ENCODE results near the gene SLC6A6.

SLC6A6 gene

DNA sequence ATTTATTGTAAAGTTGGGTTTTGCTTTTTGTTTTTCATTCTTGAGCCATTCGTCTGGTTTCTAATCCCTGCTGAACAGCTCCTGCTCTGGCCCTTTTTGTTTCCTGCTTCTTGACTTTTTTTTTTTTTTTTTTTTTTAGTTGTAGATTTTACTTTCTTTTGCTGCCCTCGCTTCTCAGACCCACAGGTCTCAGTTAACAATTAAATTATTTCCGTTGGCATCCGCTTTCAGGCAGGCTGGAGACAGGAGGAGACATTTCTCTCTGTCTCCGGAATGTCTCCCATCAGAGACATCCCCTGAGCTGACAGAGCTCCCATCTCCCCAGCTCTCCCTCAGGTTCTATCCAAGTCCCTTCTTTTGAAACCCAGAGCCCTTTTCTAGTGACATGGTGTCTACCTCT is 68.6 kb downstream of the SLC6A6 start:
- DNase-seq: no peak

DNA sequence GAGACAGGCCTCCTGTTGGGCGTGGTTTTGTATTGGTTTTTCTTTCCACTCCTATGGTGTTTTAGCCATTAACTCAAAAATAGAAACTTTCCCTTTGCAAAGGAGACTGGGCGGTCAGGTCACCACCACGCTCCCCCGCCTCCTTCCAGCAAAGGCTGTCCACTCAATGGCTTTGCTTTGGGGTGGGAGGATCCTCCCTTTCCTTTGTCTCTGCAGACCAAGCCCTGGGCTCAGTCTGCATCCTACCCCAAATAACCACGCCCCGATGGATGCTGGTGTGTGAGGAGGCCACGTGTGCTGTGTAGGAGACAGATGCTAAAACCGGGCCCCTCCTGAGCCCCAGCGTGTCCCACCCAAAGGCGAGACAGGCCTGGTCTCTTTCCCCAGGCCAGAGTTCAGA is 69.3 kb downstream of the SLC6A6 start:
- no peak for DNase-seq

DNA sequence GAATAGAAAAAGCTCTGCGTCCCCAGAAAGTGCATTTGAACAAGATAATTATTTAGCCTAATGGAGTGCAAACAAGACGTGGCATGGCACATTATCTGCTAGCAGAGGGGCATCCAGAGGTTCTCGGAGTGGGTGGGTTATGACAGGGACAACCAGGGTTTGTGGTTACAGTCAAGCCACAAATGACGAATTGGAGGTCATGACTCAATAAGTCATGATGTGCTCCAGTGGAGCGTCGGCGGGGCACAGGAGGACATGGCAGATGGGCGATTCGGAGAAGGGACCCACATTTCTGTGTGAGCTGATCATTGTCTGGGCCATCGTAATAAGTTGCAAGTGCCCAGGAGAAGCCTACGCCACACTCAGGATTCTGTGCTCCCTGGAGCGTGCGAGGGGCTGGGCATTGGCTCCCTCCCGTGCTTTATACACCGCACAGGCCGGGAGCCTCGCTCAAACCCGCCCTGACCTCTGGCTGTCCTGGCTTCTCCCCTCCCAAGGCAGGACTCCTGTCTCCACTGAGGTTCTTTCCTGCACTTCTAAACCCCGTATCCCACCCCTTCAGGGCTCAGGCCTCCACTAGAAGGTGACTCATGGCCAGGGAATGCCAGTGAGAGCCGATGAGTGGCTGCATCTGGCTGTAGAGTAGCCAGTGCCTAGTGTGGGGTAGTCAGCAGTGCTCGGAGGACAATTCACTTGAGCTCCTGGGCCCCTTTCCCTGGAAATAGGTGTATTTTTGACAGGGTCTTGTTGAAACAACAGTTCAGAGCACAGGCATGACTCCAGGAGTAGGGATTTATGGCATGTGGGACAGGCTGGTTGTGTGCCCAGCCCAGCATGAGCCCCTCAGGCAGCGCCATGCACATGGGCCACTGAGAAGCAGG is 70.3 kb downstream of the SLC6A6 start:
- DNase-seq: peak; percentile 64 to 87

DNA sequence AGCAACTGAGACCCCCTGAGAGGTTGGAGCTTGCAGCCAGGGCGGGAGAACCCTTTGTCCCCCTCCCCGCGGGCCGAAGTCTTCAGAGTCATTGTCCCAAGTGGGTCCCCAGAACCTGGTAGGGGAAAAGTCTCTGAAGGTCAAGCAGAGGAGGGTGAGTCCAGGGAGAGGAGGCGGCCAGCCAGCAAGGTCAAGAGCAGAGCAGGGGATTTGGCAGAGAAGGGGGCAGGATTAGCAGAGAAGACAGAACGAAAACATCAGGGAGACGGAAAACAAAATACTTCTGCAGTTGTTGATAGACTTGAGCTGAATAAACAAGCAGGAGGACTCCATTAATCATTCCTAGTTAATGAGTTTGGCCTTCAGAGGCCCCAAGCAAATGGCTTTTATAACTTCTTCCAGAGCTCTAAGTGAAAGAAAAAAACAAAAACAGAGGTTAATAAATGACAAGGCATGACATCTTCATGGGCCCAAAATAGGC is 71.0 kb downstream of the SLC6A6 start:
- no peak for DNase-seq

DNA sequence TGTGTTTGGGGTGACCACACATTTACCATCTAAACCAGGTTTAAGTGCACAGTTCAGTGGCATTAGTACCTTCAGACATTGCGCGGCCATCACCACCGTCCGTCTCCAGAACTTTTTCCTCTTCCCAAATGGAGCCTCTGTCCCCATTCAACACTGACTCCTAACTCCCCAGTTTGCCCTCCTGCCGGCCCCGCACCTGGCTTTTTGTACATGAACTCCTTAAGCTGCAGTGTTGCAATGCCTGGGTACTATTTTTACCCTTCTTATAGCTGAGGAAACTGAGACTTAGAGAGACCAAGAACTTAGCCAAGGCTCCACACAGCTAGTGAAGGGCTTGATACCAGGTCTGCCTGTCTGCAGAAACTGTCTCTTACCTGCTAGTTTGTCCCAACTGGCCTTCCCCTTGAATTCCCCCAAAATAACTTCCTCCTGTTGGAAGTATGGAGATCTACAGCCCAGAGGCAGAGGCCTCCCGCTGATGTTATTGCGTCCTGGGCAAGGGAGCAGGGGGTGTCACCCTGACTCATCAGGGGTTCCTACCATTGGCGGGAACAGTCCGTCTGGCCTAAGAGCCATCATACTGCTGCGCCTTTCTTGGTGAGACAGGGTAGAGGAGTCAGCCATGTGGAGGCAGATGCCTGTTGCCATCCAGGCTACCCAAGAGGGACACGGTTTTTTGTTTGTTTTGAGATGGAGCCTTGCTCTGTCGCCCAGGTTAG is 72.1 kb downstream of the SLC6A6 start:
- DNase-seq: peak in 1 of 2 donors; percentile 18

DNA sequence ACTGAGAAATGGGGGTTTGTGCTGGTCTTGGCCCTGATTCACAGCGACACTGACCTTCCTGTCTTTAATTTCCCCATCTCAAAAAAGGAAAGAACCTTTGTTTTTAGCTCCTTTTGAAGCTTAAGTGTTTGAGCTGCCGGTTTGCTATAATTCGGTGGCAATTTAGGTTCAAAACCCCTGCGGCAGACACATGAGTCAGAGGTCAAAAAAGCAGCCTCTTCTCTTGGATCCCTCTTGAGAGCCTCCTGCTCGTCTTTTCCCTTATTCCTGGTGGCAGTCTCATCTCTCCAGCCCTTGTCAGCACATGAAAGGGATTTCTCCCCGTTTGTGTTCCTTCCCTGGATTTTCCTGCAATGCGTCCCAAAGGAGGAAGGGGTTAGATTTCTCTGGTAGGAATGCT is 73.2 kb downstream of the SLC6A6 start:
- DNase-seq: no peak

DNA sequence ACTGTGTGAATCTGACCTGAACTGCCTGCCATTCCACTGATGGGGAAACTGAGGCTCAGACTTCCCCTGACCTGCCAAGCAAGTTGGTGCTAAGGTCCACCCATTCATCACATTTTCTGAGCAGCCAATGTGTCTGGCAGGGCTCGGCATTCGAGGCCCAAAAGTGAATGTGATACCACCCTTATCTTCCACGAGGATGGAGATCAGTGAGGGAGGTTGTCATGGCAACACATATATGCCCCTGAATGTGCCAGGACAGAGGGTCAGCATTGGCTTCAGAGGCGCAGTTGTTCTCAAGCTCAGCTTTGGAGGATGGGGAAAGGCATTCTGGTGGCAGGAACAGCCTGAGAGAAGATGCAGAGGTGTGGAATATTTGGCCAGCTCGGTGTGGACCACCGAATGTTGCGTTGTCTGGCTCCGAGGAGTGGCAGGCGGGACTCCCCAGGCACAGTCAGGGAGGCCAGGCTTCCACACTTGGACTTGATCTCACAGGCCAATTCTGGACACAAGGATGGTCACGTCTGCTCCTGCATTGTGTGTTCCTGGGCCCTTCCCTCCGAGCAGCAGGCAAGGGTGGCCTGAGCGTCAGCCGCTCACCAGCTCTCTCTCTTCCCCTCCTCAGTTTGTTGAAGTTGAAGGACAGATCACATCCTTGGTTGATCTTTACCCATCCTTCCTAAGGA is 74.3 kb downstream of the SLC6A6 start:
- no peak for DNase-seq

DNA sequence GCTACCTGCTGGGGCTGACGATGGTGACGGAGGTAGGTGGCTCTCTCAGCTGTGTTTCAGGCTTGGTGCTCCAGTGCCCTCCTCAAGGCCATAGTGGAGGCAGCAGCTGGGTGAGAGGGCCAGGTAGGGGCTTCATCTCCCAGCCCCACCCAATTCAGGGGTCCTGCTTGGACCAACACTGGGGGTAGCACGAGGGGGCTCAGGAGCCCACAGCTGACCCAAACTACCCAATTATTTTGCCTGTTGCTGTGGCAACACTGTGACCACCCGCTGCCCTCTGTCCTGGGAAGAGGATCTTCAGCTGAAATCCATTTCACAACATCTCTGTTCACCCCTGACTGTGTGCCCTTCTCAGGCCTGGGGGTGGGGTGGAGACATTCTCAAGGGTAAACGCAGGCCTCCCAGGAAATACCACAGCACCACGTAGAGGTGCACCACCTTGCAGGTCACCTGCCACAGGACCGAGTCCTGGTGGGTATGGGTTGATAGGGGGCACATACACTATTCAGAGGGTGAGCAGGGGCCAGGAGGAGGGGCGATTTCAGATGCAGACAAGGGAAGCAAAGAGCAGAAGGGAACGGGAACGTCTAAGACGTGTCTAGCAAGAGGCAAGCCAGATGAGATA is 75.0 kb downstream of the SLC6A6 start:
- no peak for DNase-seq

DNA sequence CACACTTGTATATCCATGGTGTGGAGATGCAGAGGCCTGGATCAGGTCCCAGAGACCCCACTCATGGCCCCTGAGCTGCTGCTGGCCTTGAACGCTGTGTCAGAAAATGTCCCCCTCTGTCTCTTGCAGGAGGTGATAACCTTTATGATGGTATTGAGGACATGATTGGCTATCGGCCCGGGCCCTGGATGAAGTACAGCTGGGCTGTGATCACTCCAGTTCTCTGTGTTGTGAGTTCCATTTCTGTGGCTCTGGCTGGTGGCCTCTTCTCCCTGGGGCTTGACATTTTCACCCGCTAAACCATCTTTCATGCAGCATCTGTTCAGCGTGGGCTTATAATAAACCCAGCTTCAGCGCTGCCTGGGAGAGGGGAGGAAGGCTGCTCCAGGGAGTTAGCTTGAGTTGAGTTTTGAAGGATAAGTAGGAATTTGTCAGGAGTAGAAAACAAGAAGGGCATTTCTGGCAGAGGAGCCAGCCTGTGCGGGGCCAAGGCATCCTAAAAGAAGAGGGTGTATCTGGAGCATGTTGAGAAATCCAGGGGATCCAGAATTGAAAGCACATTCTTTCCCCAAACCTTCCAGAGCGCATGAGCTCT is 76.6 kb downstream of the SLC6A6 start:
- no peak for DNase-seq

DNA sequence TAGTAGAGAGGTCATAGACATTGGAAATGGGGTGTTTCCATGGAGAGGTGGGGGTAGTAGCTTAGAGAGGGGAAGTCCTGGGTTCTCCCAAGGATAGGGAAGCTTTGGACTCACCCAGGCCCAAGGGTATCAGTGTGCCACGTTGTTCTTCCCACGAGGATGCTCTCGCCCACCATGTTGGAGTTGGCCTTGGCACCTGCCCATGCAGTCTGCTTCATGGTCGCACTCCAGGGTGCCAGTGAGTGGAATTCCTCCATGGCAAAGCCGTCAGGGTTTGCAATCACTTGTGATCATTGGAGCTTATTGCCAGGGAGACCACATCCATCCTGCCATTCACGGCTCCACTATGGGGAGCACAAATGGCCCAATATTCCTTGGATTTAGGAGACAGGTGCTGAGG is 77.2 kb downstream of the SLC6A6 start:
- no peak for DNase-seq

DNA sequence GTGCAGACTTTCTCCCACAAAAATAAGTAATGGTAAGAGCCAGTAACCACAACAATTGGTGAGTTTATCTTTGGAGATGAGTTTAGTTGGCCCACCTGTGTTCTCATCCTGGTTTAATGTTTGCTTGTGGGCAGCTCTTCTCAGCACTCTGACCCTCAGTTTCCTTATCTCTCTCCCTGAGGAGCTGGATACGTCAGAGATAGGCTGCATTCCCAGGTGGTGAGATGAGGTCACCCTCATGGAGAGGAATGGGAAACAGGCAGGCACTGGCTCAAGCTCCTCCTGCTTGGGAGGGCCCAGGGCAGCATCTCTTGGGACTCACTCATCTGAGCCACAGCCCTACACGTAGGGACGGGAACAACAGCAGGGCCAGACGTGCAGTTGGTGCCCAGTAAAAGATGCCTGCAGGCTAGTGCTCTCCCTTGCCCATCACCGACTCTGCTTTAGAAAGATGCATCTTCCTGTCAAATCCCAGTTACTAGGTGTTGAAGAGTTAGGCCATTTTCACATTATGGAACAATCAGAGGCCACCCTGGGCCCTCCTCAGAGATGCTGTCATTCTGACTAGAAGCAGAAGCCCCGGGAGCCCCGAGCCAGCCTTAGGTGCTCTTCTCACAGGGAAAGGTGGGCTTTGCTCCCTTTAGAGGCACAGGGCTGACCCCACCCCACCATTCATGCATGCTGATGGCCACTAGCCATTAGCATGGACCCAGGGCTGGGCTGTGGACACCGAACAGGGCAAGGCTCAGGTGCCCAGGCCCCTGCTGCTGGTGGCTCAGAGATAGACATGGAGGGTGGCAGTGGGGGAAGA is 78.0 kb downstream of the SLC6A6 start:
- no peak for DNase-seq

DNA sequence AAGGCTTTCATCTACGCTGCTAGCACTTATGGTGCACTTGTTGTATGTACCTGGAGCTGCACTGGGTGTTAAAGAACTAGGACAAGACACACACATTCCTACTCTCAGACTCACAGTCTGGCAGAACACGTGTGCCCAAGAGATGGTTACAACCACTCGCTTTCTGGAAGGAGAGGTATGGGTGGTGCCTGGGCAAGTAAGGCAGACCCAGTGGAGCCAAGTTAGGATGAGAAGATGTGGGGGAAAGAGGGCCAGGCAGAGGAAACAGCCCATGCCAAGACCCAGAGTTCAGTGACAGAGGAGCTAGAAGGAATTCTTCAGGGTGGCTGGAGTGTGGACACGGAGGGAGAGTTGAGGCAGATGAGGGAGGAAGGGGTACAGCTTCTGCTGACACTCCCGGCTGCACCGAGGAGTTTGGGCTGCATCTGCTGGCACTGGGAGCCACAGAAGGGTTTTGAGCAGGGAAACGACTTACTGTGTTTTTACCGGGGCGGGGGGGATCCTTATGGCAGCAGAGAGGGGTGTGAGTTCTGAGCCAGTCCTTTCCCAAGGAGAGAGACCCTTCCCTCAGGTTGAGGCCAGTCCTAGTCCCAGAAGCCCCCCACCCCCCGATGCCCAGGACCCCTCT is 78.7 kb downstream of the SLC6A6 start:
- no peak for DNase-seq

DNA sequence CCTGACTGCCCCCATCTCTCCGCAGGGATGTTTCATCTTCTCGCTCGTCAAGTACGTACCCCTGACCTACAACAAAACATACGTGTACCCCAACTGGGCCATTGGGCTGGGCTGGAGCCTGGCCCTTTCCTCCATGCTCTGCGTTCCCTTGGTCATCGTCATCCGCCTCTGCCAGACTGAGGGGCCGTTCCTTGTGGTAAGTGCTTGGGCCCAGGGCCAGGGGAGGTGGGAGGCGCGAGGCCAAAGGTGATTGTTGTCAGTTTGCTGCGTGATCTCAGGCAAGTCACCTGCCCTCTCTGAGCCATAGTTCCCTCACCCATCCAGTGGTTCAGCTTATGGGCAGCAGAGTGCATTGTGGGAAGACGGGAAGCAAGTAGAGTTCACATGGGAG is 79.2 kb downstream of the SLC6A6 start:
- DNase-seq: no peak

DNA sequence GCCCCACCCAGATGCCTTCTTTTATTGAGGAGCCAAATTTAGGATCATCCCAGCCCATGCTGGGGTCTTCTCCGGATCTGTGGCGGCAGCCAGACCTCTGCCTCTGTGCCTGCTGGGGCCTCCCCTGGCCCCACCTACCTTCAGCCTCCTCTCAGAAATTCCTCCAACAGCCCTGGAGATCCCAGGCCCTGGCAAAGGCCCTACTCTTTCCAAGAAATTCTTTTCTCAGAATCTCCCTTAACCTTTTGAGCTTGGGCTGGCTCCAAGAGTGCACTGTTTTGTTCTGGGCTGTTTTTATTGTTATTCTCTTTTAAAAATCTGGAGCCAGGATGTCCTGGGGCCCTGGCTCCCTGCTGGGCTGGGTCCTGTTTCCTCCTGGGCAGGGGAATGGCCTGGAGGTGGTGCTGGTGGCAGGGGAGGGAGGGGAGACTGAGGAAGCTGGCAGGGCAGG is 79.9 kb downstream of the SLC6A6 start:
- DNase-seq: no peak

DNA sequence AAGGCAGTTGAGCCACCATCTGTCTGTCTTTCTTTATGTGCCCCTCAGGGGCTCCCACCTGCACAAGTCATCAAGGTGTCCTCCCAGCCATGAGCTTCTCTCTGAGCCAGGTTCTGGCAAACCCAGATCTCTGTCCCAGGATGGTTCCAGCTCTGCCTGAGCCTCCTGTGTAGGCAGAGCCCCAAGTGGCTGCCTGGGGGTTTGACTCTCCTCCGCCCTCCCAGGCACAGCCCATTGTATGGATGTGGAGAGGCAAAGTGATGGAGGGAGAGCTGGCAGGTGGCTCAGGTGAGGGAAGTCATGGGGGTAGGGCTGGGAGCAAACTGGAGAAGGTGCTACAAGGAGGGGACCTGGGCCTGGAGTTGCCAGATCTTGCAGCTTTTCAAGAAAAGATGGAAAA is 80.9 kb downstream of the SLC6A6 start:
- DNase-seq: no peak

DNA sequence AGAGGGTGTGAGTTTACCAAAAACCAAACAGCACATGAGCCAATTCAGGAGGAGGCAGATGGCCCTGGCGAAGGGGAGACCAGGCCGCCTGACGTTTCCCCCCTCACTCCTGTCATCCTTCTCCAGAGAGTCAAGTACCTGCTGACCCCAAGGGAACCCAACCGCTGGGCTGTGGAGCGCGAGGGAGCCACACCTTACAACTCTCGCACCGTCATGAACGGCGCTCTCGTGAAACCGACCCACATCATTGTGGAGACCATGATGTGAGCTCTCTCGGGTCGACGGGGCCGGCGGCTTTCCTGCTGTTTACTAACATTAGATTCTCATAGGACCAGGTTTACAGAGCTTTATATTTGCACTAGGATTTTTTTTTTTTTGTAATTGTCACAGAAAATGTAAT is 82.3 kb downstream of the SLC6A6 start:
- no peak for DNase-seq

DNA sequence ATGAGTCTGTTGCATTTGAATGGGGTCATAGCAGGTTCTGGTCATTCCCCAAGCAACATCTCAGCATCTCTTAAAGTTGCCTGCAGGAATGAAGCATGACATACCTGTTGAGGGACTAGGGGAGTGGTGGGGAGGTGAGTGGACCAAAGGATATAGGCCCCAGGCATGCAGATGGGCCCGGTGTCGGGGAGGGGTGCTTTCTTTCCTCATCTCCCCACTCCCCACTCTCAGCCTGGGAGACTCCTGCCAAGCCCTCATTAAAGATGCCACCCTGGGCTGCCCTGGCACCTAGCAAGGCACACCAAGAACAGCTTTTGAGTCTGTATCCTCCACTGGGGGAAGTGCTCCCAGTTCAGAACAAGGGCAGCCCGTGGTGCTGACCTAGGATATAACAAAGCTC is 83.6 kb downstream of the SLC6A6 start:
- no peak for DNase-seq

DNA sequence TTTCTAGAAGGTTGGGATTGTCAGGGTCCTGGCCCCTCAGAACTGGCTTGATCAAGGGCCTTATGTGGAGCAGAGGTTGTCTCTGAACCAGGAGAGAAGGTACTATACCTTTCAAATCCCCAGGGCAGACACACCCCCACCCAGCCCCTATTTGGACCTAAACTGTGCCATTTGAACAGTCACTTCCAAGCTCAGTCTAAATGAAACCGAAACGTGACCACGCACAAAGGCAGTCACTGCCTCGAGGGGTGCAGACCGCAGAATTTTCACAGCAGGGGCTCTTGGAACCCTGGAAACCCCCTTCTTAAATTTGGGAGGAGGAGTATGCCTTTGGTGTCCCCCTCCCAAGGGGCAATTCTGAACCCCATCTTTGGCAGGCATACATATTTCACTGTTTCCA is 84.1 kb downstream of the SLC6A6 start:
- no peak for DNase-seq

DNA sequence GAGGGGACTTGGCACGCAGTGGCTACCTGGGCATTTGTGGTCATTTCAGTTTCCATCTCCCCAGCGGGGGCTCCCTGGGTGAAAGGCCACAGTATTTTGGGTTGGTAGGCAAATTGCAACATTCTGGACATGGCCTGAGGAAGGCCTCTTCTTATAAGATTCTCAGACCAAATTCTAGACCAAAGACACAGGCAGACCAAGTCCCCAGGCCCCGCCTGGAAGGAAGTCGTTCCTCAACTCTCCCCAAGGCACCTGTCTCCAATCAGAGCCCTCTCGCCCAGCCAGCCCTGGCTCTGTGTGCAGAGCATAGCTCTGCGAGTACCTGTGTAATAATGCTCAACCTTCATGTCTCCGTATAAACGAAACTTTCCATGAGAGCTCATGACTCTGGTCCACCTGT is 84.7 kb downstream of the SLC6A6 start:
- no peak for DNase-seq

DNA sequence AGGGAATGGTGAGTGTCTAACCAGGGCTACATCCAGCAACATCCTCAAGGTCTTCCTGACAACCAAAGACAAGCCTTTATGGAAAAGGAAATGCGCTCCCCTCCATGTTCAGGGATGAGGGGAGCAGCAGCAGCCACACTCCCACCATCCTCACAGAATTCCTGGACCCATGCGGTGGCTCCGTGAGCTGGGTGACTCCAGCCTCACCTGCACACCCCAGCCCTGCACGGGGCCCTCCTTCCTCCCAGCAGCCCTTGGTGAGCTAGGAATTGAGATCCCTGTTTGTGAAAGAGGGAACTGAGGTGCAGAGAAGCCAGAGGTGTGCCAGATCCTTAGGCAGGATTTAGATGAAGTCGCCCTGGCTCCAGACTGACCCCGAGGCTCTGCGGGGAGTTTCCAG is 85.4 kb downstream of the SLC6A6 start:
- DNase-seq: no peak

DNA sequence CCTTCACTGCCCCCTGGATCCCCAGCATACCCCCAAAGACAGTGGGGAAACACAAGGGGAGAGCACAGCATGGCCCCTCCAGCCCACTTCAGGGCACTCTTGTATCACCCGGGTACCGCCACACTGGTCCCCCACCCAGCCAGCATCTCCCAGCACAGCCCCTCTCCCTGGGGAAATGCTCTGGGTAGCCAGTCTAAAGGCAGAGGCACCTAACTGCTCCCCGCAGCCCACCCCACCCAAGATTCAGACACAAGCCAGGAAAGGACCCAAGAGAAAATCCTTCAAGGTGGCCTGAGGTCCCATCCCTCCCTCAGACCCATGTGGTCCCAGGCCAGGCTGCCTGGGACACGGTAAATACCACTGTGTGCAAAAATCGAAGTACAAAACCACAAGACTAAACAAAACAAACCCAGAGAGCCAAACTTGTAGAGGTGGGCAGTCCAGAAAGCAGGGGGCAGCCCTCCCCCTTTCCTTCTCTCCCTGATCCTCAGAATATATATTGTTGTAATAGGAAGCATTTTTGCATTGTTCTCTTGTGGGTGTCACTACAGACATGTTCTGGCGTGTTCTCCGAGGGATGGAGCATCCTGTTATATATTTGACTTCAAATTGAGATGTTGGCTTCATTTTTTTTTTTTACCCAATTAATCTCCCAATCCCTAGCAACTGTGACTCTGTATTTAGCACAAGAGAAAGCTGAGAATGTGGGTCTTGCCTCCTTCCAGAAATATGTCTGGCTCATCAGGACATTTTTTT is 86.1 kb downstream of the SLC6A6 start:
- no peak for DNase-seq

Data from inflammatory macrophage treated with lipopolysaccharide for 1 hour (primary cell).